Measurements from ENCODE around the gene NUP85.

The NUP85 gene

DNA sequence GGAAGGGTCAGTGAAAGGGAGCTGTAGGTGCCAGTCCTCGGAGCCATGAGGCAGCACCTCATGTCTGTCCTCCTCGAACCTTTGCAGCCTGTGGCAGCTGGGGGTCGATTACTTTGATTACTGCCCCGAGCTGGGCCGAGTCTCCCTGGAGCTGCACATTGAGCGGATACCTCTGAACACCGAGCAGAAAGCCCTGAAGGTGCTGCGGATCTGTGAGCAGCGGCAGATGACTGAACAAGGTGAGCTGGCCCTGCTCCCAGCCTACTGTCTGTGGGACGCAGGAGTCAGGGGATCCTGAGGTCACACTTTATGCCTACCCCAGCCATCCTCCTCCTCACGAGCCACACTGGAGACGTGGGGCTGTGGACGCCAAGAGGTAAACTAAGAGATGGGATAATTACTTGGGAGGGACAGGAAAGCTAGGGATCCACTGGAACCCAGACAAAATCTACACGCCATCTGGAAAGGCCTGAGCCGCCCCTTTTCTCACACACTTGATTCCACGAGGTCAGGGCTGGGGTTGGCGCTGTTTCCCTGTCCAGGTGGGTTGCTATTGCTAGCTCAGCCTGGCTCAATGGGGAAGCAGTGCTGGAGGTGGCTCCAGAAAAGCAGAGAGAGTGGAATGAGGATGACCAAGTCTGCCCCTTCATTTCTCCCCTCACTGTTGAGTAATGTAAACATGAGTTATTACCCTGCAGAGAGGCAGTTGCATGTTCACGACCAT is 26.4 kb downstream of the NUP85 start:
- Histone ChIP-seq H4K20me1 (ENCODE audit: insufficient read depth, low read length) (no peaks in the 10 kb centered on the region), H3K4me3 (ENCODE audit: low read depth, low read length, poor library complexity, severe bottlenecking) (no peak overlapping the region), H3K9ac (ENCODE audit: low read length) (no peak overlapping the region), H3K9me2 (ENCODE audit: low read depth, low read length) (no peaks in the 10 kb centered on the region), H2AFZ (ENCODE audit: low read length) (no peak overlapping the region), H3K4me2 (ENCODE audit: low read length) (no peak overlapping the region), H3K27ac (ENCODE audit: low read depth, low read length, poor library complexity, severe bottlenecking) (no peak overlapping the region), H3K27me3 (ENCODE audit: insufficient read depth, low read length) (no peaks in the 10 kb centered on the region), H3K36me3 (ENCODE audit: insufficient read depth, low read length) (peaks cover 90% of the 10 kb centered on the region), H3K9me3 (ENCODE audit: low read length) (no peaks in the 10 kb centered on the region), H3K79me2 (ENCODE audit: insufficient read depth, low read length) (no peaks in the 10 kb centered on the region), H3F3A (ENCODE audit: insufficient read depth, low read length) (0 out of 2 replicates have a peak, but pooled peaks cover 3% of the 10 kb centered on the region), H3K4me1 (ENCODE audit: insufficient read depth, low read length, severe bottlenecking) (no peaks in the 10 kb centered on the region)
- TF ChIP-seq EZH2 (IDR thresholded peaks at IDR 0.05; ENCODE audit: borderline replicate concordance, low read length): no peak
- TF ChIP-seq, protein P1, sequence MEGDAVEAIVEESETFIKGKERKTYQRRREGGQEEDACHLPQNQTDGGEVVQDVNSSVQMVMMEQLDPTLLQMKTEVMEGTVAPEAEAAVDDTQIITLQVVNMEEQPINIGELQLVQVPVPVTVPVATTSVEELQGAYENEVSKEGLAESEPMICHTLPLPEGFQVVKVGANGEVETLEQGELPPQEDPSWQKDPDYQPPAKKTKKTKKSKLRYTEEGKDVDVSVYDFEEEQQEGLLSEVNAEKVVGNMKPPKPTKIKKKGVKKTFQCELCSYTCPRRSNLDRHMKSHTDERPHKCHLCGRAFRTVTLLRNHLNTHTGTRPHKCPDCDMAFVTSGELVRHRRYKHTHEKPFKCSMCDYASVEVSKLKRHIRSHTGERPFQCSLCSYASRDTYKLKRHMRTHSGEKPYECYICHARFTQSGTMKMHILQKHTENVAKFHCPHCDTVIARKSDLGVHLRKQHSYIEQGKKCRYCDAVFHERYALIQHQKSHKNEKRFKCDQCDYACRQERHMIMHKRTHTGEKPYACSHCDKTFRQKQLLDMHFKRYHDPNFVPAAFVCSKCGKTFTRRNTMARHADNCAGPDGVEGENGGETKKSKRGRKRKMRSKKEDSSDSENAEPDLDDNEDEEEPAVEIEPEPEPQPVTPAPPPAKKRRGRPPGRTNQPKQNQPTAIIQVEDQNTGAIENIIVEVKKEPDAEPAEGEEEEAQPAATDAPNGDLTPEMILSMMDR (IDR thresholded peaks at IDR 0.05; ENCODE audit: low read length): no peak

DNA sequence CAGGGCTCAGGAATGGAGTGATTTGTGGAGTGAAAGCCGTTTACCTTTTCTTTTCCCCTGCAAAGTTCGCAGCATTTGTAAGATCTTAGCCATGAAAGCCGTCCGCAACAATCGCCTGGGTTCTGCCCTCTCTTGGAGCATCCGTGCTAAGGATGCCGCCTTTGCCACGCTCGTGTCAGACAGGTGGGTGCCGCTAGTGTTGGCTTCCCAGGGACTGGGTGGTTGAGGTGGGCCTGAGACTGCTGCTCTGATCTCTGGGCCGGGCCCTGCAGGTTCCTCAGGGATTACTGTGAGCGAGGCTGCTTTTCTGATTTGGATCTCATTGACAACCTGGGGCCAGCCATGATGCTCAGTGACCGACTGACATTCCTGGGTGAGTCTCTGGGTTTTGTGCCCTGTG is 27.3 kb downstream of the NUP85 start:
- Histone ChIP-seq H2AFZ (ENCODE audit: low read length) (no peak overlapping the region), H3K36me3 (ENCODE audit: insufficient read depth, low read length) (peaks cover 92% of the 10 kb centered on the region), H3K9me3 (ENCODE audit: low read length) (no peaks in the 10 kb centered on the region), H3F3A (ENCODE audit: insufficient read depth, low read length) (0 out of 2 replicates have a peak, but pooled peaks cover 3% of the 10 kb centered on the region), H3K4me3 (ENCODE audit: low read depth, low read length, poor library complexity, severe bottlenecking) (no peak overlapping the region), H3K4me2 (ENCODE audit: low read length) (no peak overlapping the region), H3K27me3 (ENCODE audit: insufficient read depth, low read length) (no peaks in the 10 kb centered on the region), H3K27ac (ENCODE audit: low read depth, low read length, poor library complexity, severe bottlenecking) (no peak overlapping the region), H3K9me2 (ENCODE audit: low read depth, low read length) (no peaks in the 10 kb centered on the region), H3K4me1 (ENCODE audit: insufficient read depth, low read length, severe bottlenecking) (no peaks in the 10 kb centered on the region), H3K79me2 (ENCODE audit: insufficient read depth, low read length) (no peaks in the 10 kb centered on the region), H4K20me1 (ENCODE audit: insufficient read depth, low read length) (no peaks in the 10 kb centered on the region), H3K9ac (ENCODE audit: low read length) (no peak overlapping the region)
- TF ChIP-seq, protein P1 (IDR thresholded peaks at IDR 0.05; ENCODE audit: low read length): no peak
- no peak for TF ChIP-seq EZH2 (IDR thresholded peaks at IDR 0.05; ENCODE audit: borderline replicate concordance, low read length)

DNA sequence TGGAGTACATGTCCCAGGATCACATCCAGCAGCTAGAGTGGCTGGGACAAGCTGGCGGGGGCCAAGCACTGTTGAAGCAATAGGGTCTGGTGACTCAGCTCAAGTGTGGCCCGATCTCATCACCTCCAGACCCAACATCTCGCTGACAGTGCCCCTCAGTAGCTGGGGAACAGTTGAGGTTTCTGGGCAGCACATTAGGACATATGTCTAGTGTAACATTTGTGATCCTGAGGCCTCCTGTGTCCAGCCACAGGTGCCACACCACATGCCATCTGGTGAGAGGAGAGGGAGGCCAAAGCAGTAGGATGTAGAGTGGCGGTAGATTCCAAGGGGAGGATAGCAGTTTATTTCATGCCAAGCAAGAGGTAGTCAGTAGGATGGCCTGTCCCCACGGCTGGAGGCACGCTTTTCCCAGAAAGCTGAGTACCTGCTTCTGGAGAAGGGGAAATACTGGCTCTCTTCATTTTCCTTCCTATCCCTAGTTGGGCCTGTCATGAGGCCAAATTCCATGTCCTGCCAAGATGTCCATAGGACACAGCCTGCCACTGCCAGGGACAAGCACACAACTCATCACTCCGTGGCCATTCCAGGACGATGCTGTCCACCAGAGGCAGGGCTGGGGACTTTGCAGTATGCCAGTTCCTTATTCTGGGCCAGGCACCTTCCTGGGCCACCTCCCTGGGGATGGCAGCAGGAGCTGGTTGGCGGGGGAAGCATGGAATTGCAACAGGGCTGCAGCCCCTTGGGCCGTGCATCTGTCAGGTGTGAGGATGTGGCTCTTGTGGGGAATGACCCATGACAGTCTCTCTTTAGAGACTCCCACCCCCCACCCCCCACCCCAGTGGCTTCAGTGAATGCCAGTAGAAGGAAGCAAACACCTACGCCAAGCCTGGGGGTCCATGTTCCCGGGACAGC is 31.9 kb downstream of the NUP85 start:
- no peak overlapping the region for H3K9ac ChIP-seq (ENCODE audit: low read length)
- H3K4me1 ChIP-seq (ENCODE audit: insufficient read depth, low read length, severe bottlenecking): peaks cover 11% of the 10 kb centered on the region
- H3K79me2 ChIP-seq (ENCODE audit: insufficient read depth, low read length): no peaks in the 10 kb centered on the region
- peaks cover 90% of the 10 kb centered on the region for H3K36me3 ChIP-seq (ENCODE audit: insufficient read depth, low read length)
- H3F3A ChIP-seq (ENCODE audit: insufficient read depth, low read length): 0 out of 2 replicates have a peak, but pooled peaks cover 3% of the 10 kb centered on the region
- no peak overlapping the region for H3K4me3 ChIP-seq (ENCODE audit: low read depth, low read length, poor library complexity, severe bottlenecking)
- TF ChIP-seq EZH2 (IDR thresholded peaks at IDR 0.05; ENCODE audit: borderline replicate concordance, low read length): no peak
- TF ChIP-seq, protein P1 (IDR thresholded peaks at IDR 0.05; ENCODE audit: low read length): no peak
- no peaks in the 10 kb centered on the region for H4K20me1 ChIP-seq (ENCODE audit: insufficient read depth, low read length)
- no peaks in the 10 kb centered on the region for H3K9me3 ChIP-seq (ENCODE audit: low read length)
- no peaks in the 10 kb centered on the region for H3K27me3 ChIP-seq (ENCODE audit: insufficient read depth, low read length)
- H2AFZ ChIP-seq (ENCODE audit: low read length): no peak overlapping the region
- H3K9me2 ChIP-seq (ENCODE audit: low read depth, low read length): no peaks in the 10 kb centered on the region
- H3K4me2 ChIP-seq (ENCODE audit: low read length): no peak overlapping the region
- no peak overlapping the region for H3K27ac ChIP-seq (ENCODE audit: low read depth, low read length, poor library complexity, severe bottlenecking)

Data from OCI-LY1 (cell line).